ENCODE measurements around the gene CPA3. TPM values are rescaled to one million over a fixed set of nuclear protein-coding genes. Genes with fewer than 3 reads are reported as not detected.

Gene CPA3
- total and polyA plus RNA-seq, 10 of the 15 experiments (the other 5 are each of a cell fraction or from before 2014, with no cell fraction given) = not detected

- no peaks in the 10 kb centered on the region for H3K36me3 ChIP-seq (ENCODE audit: control insufficient read depth in 2 of 2, insufficient read depth in 2 of 2, low read length in 1 of 2)
- H3K79me2 ChIP-seq (ENCODE audit: control insufficient read depth, insufficient read depth, low read length) = no peaks in the 10 kb centered on the region
- DNase-seq (ENCODE audit: low read depth, low spot score) (no peak), FAIRE-seq (no peak), ATAC-seq (no peak)
- H3K27ac ChIP-seq (ENCODE audit: control insufficient read depth, insufficient read depth) = no peak overlapping the region
- ChIA-PET SMC1A (ENCODE audit: uncharacterized antibody, unreplicated experiment) (interaction anchor here (0.7 to 1.9 kb wide), 3 partner anchors 11 to 429 kb away, joined by 3 to 5 read pairs (median 3); partner anchors contain the start of gene CPA3), CTCF (interaction anchor here (1.0 to 3.3 kb wide), 4 partner anchors 8 to 474 kb away, joined by 3 to 15 read pairs (median 4); no protein-coding TSS in a partner anchor), POLR2A (no interaction called here), RAD21 (ENCODE audit: unreplicated experiment) (no interaction called here)
- TF ChIP-seq ZBED1 (IDR thresholded peaks at IDR 0.05; ENCODE audit: borderline replicate concordance) = no peak
- TF ChIP-seq IRF3 (IDR thresholded peaks at IDR 0.05) = no peak
- no peak for TF ChIP-seq HDAC2 (IDR thresholded peaks at IDR 0.05)
- no peak for TF ChIP-seq RAD51 (IDR thresholded peaks at IDR 0.05)
- no peaks in the 10 kb centered on the region for H4K20me1 ChIP-seq (ENCODE audit: control insufficient read depth, insufficient read depth)
- in situ Hi-C loops (cut with MboI) = no loop called here
- no TSS peak for BruUV-seq (replicated peaks)
- no peaks in the 10 kb centered on the region for H3K9me3 ChIP-seq (replicated peaks; ENCODE audit: control insufficient read depth, insufficient read depth, low read length)
- intact Hi-C loops (cut with micrococcal nuclease; ENCODE audit: unreplicated experiment) = no loop called here
- H3K4me1 ChIP-seq (ENCODE audit: control insufficient read depth, insufficient read depth, low read length) = no peaks in the 10 kb centered on the region
- no peak overlapping the region for H3K4me3 ChIP-seq
- H3K9ac ChIP-seq (ENCODE audit: control insufficient read depth, insufficient read depth, low read length) = no peak overlapping the region
- H3K27me3 ChIP-seq (replicated peaks in 1 of 2; ENCODE audit: control insufficient read depth in 2 of 2, insufficient read depth in 2 of 2, low read length in 1 of 2) = no peaks in the 10 kb centered on the region
- H3K4me2 ChIP-seq (ENCODE audit: control insufficient read depth, insufficient read depth) = no peak overlapping the region
- no peak overlapping the region for H2AFZ ChIP-seq (ENCODE audit: control insufficient read depth, low read depth, low read length)
Measured at GRCh38 chr3:148854061-148854460, 11.0 kb upstream of the CPA3 start.

GRCh38 chr3:148856384-148856783 is 8.7 kb upstream of the CPA3 start:
- no peaks in the 10 kb centered on the region for H3K79me2 ChIP-seq (ENCODE audit: control insufficient read depth, insufficient read depth, low read length)
- H3K4me3 ChIP-seq = no peak overlapping the region
- no peak overlapping the region for H3K27ac ChIP-seq (ENCODE audit: control insufficient read depth, insufficient read depth)
- intact Hi-C loops (cut with micrococcal nuclease; ENCODE audit: unreplicated experiment) = no loop called here
- H3K4me2 ChIP-seq (ENCODE audit: control insufficient read depth, insufficient read depth) = no peak overlapping the region
- no peaks in the 10 kb centered on the region for H3K4me1 ChIP-seq (ENCODE audit: control insufficient read depth, insufficient read depth, low read length)
- H3K9me3 ChIP-seq (replicated peaks; ENCODE audit: control insufficient read depth, insufficient read depth, low read length) = no peaks in the 10 kb centered on the region
- ChIA-PET RAD21 (ENCODE audit: unreplicated experiment) (no interaction called here), POLR2A (no interaction called here), CTCF (interaction anchor here (9.8 kb wide), 1 partner anchor 90 kb away, joined by 179 read pairs; no protein-coding TSS in a partner anchor), SMC1A (ENCODE audit: uncharacterized antibody, unreplicated experiment) (no interaction called here)
- in situ Hi-C loops (cut with MboI) = no loop called here
- BruUV-seq (replicated peaks) = no TSS peak
- FAIRE-seq = no peak
- no peak for ATAC-seq
- DNase-seq (ENCODE audit: low read depth, low spot score) = no peak
- H3K27me3 ChIP-seq (replicated peaks in 1 of 2; ENCODE audit: control insufficient read depth in 2 of 2, insufficient read depth in 2 of 2, low read length in 1 of 2) = no peaks in the 10 kb centered on the region
- no peak overlapping the region for H3K9ac ChIP-seq (ENCODE audit: control insufficient read depth, insufficient read depth, low read length)
- 75% methylated on average over 3 of the region's 3 CpGs for WGBS (ENCODE audit: insufficient coverage, insufficient replicate concordance, low lambda C conversion rate, missing lambda C conversion rate)
- no peaks in the 10 kb centered on the region for H3K36me3 ChIP-seq (ENCODE audit: control insufficient read depth in 2 of 2, insufficient read depth in 2 of 2, low read length in 1 of 2)
- no peak overlapping the region for H2AFZ ChIP-seq (ENCODE audit: control insufficient read depth, low read depth, low read length)
- H4K20me1 ChIP-seq (ENCODE audit: control insufficient read depth, insufficient read depth) = no peaks in the 10 kb centered on the region
- TF ChIP-seq BCL3 (IDR thresholded peaks at IDR 0.05; ENCODE audit: borderline replicate concordance, insufficient read depth, low read depth, low read length, poor library complexity, severe bottlenecking) (no peak), CEBPZ (IDR thresholded peaks at IDR 0.05; ENCODE audit: low read depth, low read length) (no peak), BHLHE40 (IDR thresholded peaks at IDR 0.05; ENCODE audit: borderline replicate concordance in 1 of 2, low read depth in 2 of 2, low read length in 1 of 2) (no peak)
